Sigmoid colon (tissue), 7 donors: ENCODE results near the gene RAB5A. TPM values are rescaled to one million over a fixed set of nuclear protein-coding genes. Genes with fewer than 3 reads are reported as not detected.
A peak's percentile ranks its signal among the peaks of the same experiment; 100 is the strongest.

Source experiments
- DNase-seq: peaks from one replicate; pipeline ENCODE4 v3.0.0-alpha.2; 2019
- H3K27ac ChIP-seq, 4 donors: fragments of 200-600 bp; sonication (generic); one replicate each; pipeline ENCODE4 v1.5.1; 2016 to 2019; ENCODE audit warnings: mild to moderate bottlenecking in 1 of 4
- H3K27me3 ChIP-seq, 3 donors: fragments of 200-600 bp; sonication (generic); one replicate each; pipeline ENCODE4 v1.5.1; 2019; ENCODE audit warnings: mild to moderate bottlenecking in 1 of 3
- H3K36me3 ChIP-seq, 4 donors: fragments of 200-600 bp; sonication (generic); one replicate each; pipeline ENCODE4 v1.5.1; 2016 to 2019
- H3K4me1 ChIP-seq, 4 donors: fragments of 200-600 bp; sonication (generic); one replicate each; pipeline ENCODE4 v1.5.1; 2017 to 2019
- H3K4me3 ChIP-seq, 4 donors: fragments of 200-600 bp; sonication (generic); one replicate each; pipeline ENCODE4 v1.5.1; 2017 to 2019; ENCODE audit warnings: mild to moderate bottlenecking in 2 of 4, moderate library complexity in 1 of 4
- H3K9me3 ChIP-seq, 4 donors: fragments of 200-600 bp in 3 of 4; sonication (generic) in 3 of 4; one replicate each; pipeline versions ENCODE4 v1.5.1 to v1.6.1; 2013 to 2019
- CTCF ChIP-seq, 4 experiments: fragments of 450-650 bp in 3 of 4; fragments of 200-600 bp in 1 of 4; IDR thresholded peaks; one replicate each; pipeline ENCODE4 v1.5.1; 2016 to 2019; ENCODE audit warnings: antibody characterized with exemption in 4 of 4, mild to moderate bottlenecking in 3 of 4, moderate library complexity in 2 of 4
- EP300 ChIP-seq, 4 donors: sonication (generic); formaldehyde crosslinking; IDR thresholded peaks; one replicate each; pipeline ENCODE4 v1.6.1; 2017; ENCODE audit warnings: antibody characterized with exemption in 4 of 4
- POLR2A ChIP-seq, 2 donors: fragments of 450-650 bp; IDR thresholded peaks; one replicate each; pipeline ENCODE4 v1.6.1; 2016; ENCODE audit warnings: antibody characterized with exemption in 2 of 2, mild to moderate bottlenecking in 2 of 2, moderate library complexity in 2 of 2
- POLR2AphosphoS5 ChIP-seq, 4 donors: sonication (generic); formaldehyde crosslinking; IDR thresholded peaks; one replicate each; pipeline ENCODE4 v1.6.1; 2017; ENCODE audit warnings: antibody characterized with exemption in 4 of 4
- WGBS, 2 donors: extraction: QIAGEN DNeasy Blood & Tissue Kit; methylation state at CpG; one replicate each; pipeline ENCODE4 v1.1.7; 2013; 5-methylcytosine and 5-hydroxymethylcytosine counted together
- intact Hi-C: fragments of 100-400 bp; cut with DNase I; formaldehyde crosslinking; loops from one replicate; pipeline ENCODE4 v1.15.1; 2023
- polyA plus RNA-seq, 3 donors: library from polyadenylated mRNA; stranded (reverse); fragments of 200-250 nt; gene quantifications; one replicate each; pipeline ENCODE4 v1.2.3, GENCODE V29; 2013
- total RNA-seq, 4 donors: library from RNA; depleted of rRNA; stranded (reverse); fragments of >200 nt; gene quantifications; one replicate each; pipeline ENCODE4 v1.1.0, GENCODE V29; 2016
- donor health status: healthy with polysubstance abuse.
- donor health status: Bipolar disorder and iron deficiency.
- donor health status: healthy.

The RAB5A gene
- total and polyA plus RNA-seq, 7 donors = 28.0 to 65.3 (median 61.4) TPM

GRCh38 chr3:19937459-19938294, 9.2 kb upstream of the RAB5A start:
- 68 to 72% methylated on average over 7 of the region's 7 CpGs for WGBS, 2 donors
- intact Hi-C loops = no loop called here

GRCh38 chr3:19938295-19938627, 8.6 kb upstream of the RAB5A start:
- Histone ChIP-seq H3K9me3 (no peaks in the 10 kb centered on the region), H3K36me3 (no peaks in the 10 kb centered on the region), H3K4me1 (no peaks in the 10 kb centered on the region), H3K4me3 (no peak overlapping the region), H3K27ac (no peak overlapping the region), H3K27me3 (no peaks in the 10 kb centered on the region)
- no peak for DNase-seq
- no peak for TF ChIP-seq POLR2A (IDR thresholded peaks at IDR 0.05)
- TF ChIP-seq EP300 (IDR thresholded peaks at IDR 0.05) = no peak
- TF ChIP-seq POLR2AphosphoS5 (IDR thresholded peaks at IDR 0.05) = no peak
- no peak for TF ChIP-seq CTCF (IDR thresholded peaks at IDR 0.05)
- 88 to 91% methylated on average over 1 of the region's 1 CpG for WGBS, 2 donors
- intact Hi-C loops = no loop called here

More at GRCh38 chr3:19937459-19938294, 9.2 kb upstream of the RAB5A start:
- Histone ChIP-seq H3K27me3 (no peaks in the 10 kb centered on the region), H3K4me1 (no peaks in the 10 kb centered on the region), H3K4me3 (no peak overlapping the region), H3K36me3 (no peaks in the 10 kb centered on the region), H3K27ac (no peak overlapping the region), H3K9me3 (no peaks in the 10 kb centered on the region)
- no peak for TF ChIP-seq EP300 (IDR thresholded peaks at IDR 0.05)
- no peak for TF ChIP-seq CTCF (IDR thresholded peaks at IDR 0.05)
- TF ChIP-seq POLR2AphosphoS5 (IDR thresholded peaks at IDR 0.05) = no peak
- TF ChIP-seq POLR2A (IDR thresholded peaks at IDR 0.05) = no peak
- DNase-seq = no peak

- DNase-seq = no peak
- Histone ChIP-seq H3K4me1 (no peaks in the 10 kb centered on the region), H3K27me3 (no peaks in the 10 kb centered on the region), H3K9me3 (no peaks in the 10 kb centered on the region), H3K4me3 (no peak overlapping the region), H3K36me3 (no peaks in the 10 kb centered on the region), H3K27ac (no peak overlapping the region)
- intact Hi-C loops = no loop called here
- TF ChIP-seq CTCF (IDR thresholded peaks at IDR 0.05) = no peak
- no peak for TF ChIP-seq POLR2A (IDR thresholded peaks at IDR 0.05)
- no peak for TF ChIP-seq EP300 (IDR thresholded peaks at IDR 0.05)
- TF ChIP-seq POLR2AphosphoS5 (IDR thresholded peaks at IDR 0.05) = no peak
- 90 to 93% methylated on average over 1 of the region's 1 CpG for WGBS, 2 donors
These were observed 6.3 kb upstream of the RAB5A start for GRCh38 chr3:19940643-19941042.

- no peaks in the 10 kb centered on the region for H3K36me3 ChIP-seq
- no peaks in the 10 kb centered on the region for H3K9me3 ChIP-seq
- 28 to 78% methylated on average over 9 of the region's 9 CpGs for WGBS, 2 donors
- no peaks in the 10 kb centered on the region for H3K27me3 ChIP-seq
- no peak for DNase-seq
- no peak overlapping the region for H3K4me3 ChIP-seq
- intact Hi-C loops = loop anchor here (2.0 to 5.0 kb wide), 3 partner anchors 58 to 241 kb away; partner anchors contain the start of gene SGO1
- peaks cover 0 to 24% (median 18%) of the 10 kb centered on the region in 4 donors for H3K4me1 ChIP-seq
- peak overlapping the region in 2 of 4 donors; percentile 98 to 100 for H3K27ac ChIP-seq
- TF ChIP-seq POLR2A (IDR thresholded peaks at IDR 0.05) (no peak), EP300 (IDR thresholded peaks at IDR 0.05) (no peak), CTCF (IDR thresholded peaks at IDR 0.05) (no peak)
These were observed 1.4 kb upstream of the RAB5A start for GRCh38 chr3:19945534-19945933.
